Liver (tissue), 9 donors: ENCODE results near the gene VARS1. TPM values are rescaled to one million over a fixed set of nuclear protein-coding genes. Genes with fewer than 3 reads are reported as not detected.

Experiments
- DNase-seq: peaks from one replicate; pipeline ENCODE4 v3.0.0-alpha.2; 2017; ENCODE audit warnings: low spot score
- H3K27ac ChIP-seq, 2 donors: one replicate each; pipeline ENCODE4 v1.7.0; 2013; ENCODE audit warnings: inconsistent platforms in 2 of 2, low read length in 2 of 2, control low read depth in 1 of 2, low read depth in 1 of 2, mild to moderate bottlenecking in 1 of 2
- H3K27me3 ChIP-seq, 4 donors: one replicate each; pipeline versions ENCODE4 v1.6.1 to v1.7.0; 2013; ENCODE audit warnings: low read length in 3 of 4, inconsistent platforms in 1 of 4, mild to moderate bottlenecking in 1 of 4, moderate library complexity in 1 of 4; ENCODE audit not compliant: control insufficient read depth in 4 of 4, insufficient read depth in 4 of 4
- H3K36me3 ChIP-seq, 4 donors: one replicate each; pipeline versions ENCODE4 v1.6.1 to v1.7.0; 2013; ENCODE audit warnings: low read length in 3 of 4, mild to moderate bottlenecking in 3 of 4, low read depth in 1 of 4, moderate library complexity in 1 of 4; ENCODE audit not compliant: control insufficient read depth in 4 of 4, insufficient read depth in 3 of 4
- H3K4me1 ChIP-seq, 4 donors: one replicate each; pipeline versions ENCODE4 v1.6.1 to v1.7.0; 2013; ENCODE audit warnings: low read length in 3 of 4, mild to moderate bottlenecking in 3 of 4, moderate library complexity in 1 of 4; ENCODE audit not compliant: control insufficient read depth in 4 of 4, insufficient read depth in 4 of 4
- H3K4me3 ChIP-seq, 3 donors: one replicate each; pipeline versions ENCODE4 v1.6.1 to v1.7.0; 2013; ENCODE audit warnings: low read length in 3 of 3, control low read depth in 1 of 3, low read depth in 1 of 3, mild to moderate bottlenecking in 1 of 3
- H3K9ac ChIP-seq, 2 donors: one replicate each; pipeline ENCODE4 v1.7.0; 2013; ENCODE audit warnings: low read length in 2 of 2, mild to moderate bottlenecking in 2 of 2, moderate library complexity in 2 of 2, control low read depth in 1 of 2, low read depth in 1 of 2
- H3K9me3 ChIP-seq, 4 donors: one replicate each; pipeline versions ENCODE4 v1.6.1 to v1.7.0; 2013; ENCODE audit warnings: low read length in 3 of 4; ENCODE audit not compliant: control insufficient read depth in 4 of 4
- ATF3 ChIP-seq: IDR thresholded peaks from 2 replicates; pipeline ENCODE4 v1.6.1; 2016; ENCODE audit warnings: antibody characterized with exemption
- CTCF ChIP-seq: fragments of 150-350 bp; IDR thresholded peaks from 2 replicates; pipeline ENCODE4 v1.5.1; 2017; ENCODE audit warnings: improper control_type of control experiment, low read depth, low read length; ENCODE audit not compliant: missing input control
- EGR1 ChIP-seq, 2 donors: IDR thresholded peaks; 2 replicates each; pipeline ENCODE4 v1.6.1; 2016 to 2018; ENCODE audit warnings: antibody characterized with exemption in 2 of 2, low read depth in 2 of 2
- FOXA1 ChIP-seq: IDR thresholded peaks from 2 replicates; pipeline ENCODE4 v1.6.1; 2016; ENCODE audit warnings: antibody characterized with exemption
- GABPA ChIP-seq, 2 donors: IDR thresholded peaks in 1 of 2; conservative IDR thresholded peaks in 1 of 2; 2 replicates each; pipeline ENCODE4 v1.6.1; 2016; ENCODE audit warnings: antibody characterized with exemption in 2 of 2, mild to moderate bottlenecking in 1 of 2, moderate library complexity in 1 of 2
- HNF4A ChIP-seq, 2 donors: conservative IDR thresholded peaks; 2 replicates each; pipeline ENCODE4 v1.6.1; 2016; ENCODE audit warnings: antibody characterized with exemption in 2 of 2, mild to moderate bottlenecking in 2 of 2
- HNF4G ChIP-seq: IDR thresholded peaks from 2 replicates; pipeline ENCODE4 v1.6.1; 2016; ENCODE audit warnings: antibody characterized with exemption
- JUND ChIP-seq, 2 donors: IDR thresholded peaks; 2 replicates each; pipeline ENCODE4 v1.6.1; 2016; ENCODE audit warnings: antibody characterized with exemption in 2 of 2
- MAX ChIP-seq: IDR thresholded peaks from 2 replicates; pipeline ENCODE4 v1.6.1; 2016; ENCODE audit warnings: antibody characterized with exemption
- NR2F2 ChIP-seq: IDR thresholded peaks from 2 replicates; pipeline ENCODE4 v1.6.1; 2016; ENCODE audit warnings: antibody characterized with exemption
- RAD21 ChIP-seq, 2 donors: IDR thresholded peaks; 2 replicates each; pipeline ENCODE4 v1.6.1; 2016; ENCODE audit warnings: antibody characterized with exemption in 2 of 2, mild to moderate bottlenecking in 2 of 2
- REST ChIP-seq: IDR thresholded peaks from 2 replicates; pipeline ENCODE4 v1.6.1; 2016; ENCODE audit warnings: antibody characterized with exemption, mild to moderate bottlenecking
- RXRA ChIP-seq, 2 donors: IDR thresholded peaks; 2 replicates each; pipeline ENCODE4 v1.6.1; 2017 to 2018; ENCODE audit warnings: antibody characterized with exemption in 2 of 2, mild to moderate bottlenecking in 1 of 2
- SP1 ChIP-seq: IDR thresholded peaks from 2 replicates; pipeline ENCODE4 v1.6.1; 2018; ENCODE audit warnings: antibody characterized with exemption, mild to moderate bottlenecking
- TAF1 ChIP-seq: conservative IDR thresholded peaks from 2 replicates; pipeline ENCODE4 v1.6.1; 2016; ENCODE audit warnings: antibody characterized with exemption, mild to moderate bottlenecking
- YY1 ChIP-seq: IDR thresholded peaks from 2 replicates; pipeline ENCODE4 v1.6.1; 2016; ENCODE audit warnings: antibody characterized with exemption, mild to moderate bottlenecking
- ZBTB33 ChIP-seq: IDR thresholded peaks from 2 replicates; pipeline ENCODE4 v1.6.1; 2016; ENCODE audit warnings: antibody characterized with exemption
- WGBS: extraction: QIAGEN DNeasy Blood & Tissue Kit; methylation state at CpG from one replicate; pipeline ENCODE4 v1.1.7; 2013; 5-methylcytosine and 5-hydroxymethylcytosine counted together
- polyA plus RNA-seq, 2 donors: library from polyadenylated mRNA; stranded (reverse) in 1 of 2; unstranded in 1 of 2; fragments of 200-250 nt in 1 of 2; fragments of >200 nt in 1 of 2; fragmentation: Nextera tagmentation in 1 of 2; extraction: Ambion mirVana in 1 of 2; gene quantifications; one replicate each; pipeline versions ENCODE4 v1.2.1 to v1.2.3, GENCODE V29; 2013 to 2015
- total RNA-seq, 2 donors: library from RNA; depleted of rRNA; stranded (reverse); fragments of >200 nt; gene quantifications; one replicate each; pipeline ENCODE4 v1.2.3, GENCODE V29; 2014
- donor health status: healthy.
- donor health status: healthy.
- donor health status: healthy.
- donor health status: healthy.
- donor health status: healthy.

VARS1 gene
- total and polyA plus RNA-seq, 4 donors: 17.9 to 44.7 (median 32.4) TPM

- no peak for DNase-seq
- Histone ChIP-seq H3K4me3 (no peak overlapping the region), H3K27me3 (no peaks in the 10 kb centered on the region), H3K36me3 (peaks cover 0 to 16% (median 7%) of the 10 kb centered on the region in 4 donors), H3K27ac (no peak overlapping the region), H3K9me3 (no peaks in the 10 kb centered on the region), H3K4me1 (peaks cover 0 to 10% (median 6%) of the 10 kb centered on the region in 4 donors), H3K9ac (no peak overlapping the region)
- TF ChIP-seq YY1: no peak
- no peak for TF ChIP-seq RAD21 (IDR thresholded peaks at IDR 0.05)
- TF ChIP-seq RXRA (IDR thresholded peaks at IDR 0.05): no peak
- no peak for TF ChIP-seq SP1
- TF ChIP-seq GABPA (IDR thresholded peaks at IDR 0.05 in 1 of 2, conservative IDR thresholded peaks at IDR 0.05 in 1 of 2): no peak
- TF ChIP-seq REST: no peak
- 94% methylated on average over 12 of the region's 12 CpGs for WGBS
These were observed 2.8 kb downstream of the VARS1 start for GRCh38 chr6:31792761-31793171.

- Histone ChIP-seq H3K9me3 (no peaks in the 10 kb centered on the region), H3K4me3 (no peak overlapping the region), H3K27me3 (no peaks in the 10 kb centered on the region), H3K27ac (no peak overlapping the region), H3K4me1 (peaks cover 0 to 10% (median 6%) of the 10 kb centered on the region in 4 donors), H3K9ac (no peak overlapping the region), H3K36me3 (peaks cover 0 to 16% (median 7%) of the 10 kb centered on the region in 4 donors)
- no peak for DNase-seq
- TF ChIP-seq HNF4G: no peak
- TF ChIP-seq RXRA (IDR thresholded peaks at IDR 0.05): no peak
- TF ChIP-seq YY1: no peak
- no peak for TF ChIP-seq RAD21 (IDR thresholded peaks at IDR 0.05)
- TF ChIP-seq ATF3: no peak
- no peak for TF ChIP-seq GABPA (IDR thresholded peaks at IDR 0.05 in 1 of 2, conservative IDR thresholded peaks at IDR 0.05 in 1 of 2)
- no peak for TF ChIP-seq CTCF
- TF ChIP-seq JUND (IDR thresholded peaks at IDR 0.05): no peak
- no peak for TF ChIP-seq SP1
- TF ChIP-seq REST: no peak
- no peak for TF ChIP-seq HNF4A (conservative IDR thresholded peaks at IDR 0.05)
- TF ChIP-seq ZBTB33: no peak
- TF ChIP-seq EGR1 (IDR thresholded peaks at IDR 0.05; ENCODE audit: low read depth in 2 of 2): no peak
- no peak for TF ChIP-seq NR2F2
- TF ChIP-seq MAX: no peak
- TF ChIP-seq TAF1: no peak
- no peak for TF ChIP-seq FOXA1
- WGBS: 85% methylated on average over 3 of the region's 3 CpGs
These were observed 3.5 kb downstream of the VARS1 start for GRCh38 chr6:31792090-31792374.
